Measurements from ENCODE around the gene MRPL24.
"Not testable (repeated sequence)": the region's sequence is repeated elsewhere in the genome, so short reads cannot be mapped to it uniquely, and the experiment has no call there.

Gene MRPL24

DNA sequence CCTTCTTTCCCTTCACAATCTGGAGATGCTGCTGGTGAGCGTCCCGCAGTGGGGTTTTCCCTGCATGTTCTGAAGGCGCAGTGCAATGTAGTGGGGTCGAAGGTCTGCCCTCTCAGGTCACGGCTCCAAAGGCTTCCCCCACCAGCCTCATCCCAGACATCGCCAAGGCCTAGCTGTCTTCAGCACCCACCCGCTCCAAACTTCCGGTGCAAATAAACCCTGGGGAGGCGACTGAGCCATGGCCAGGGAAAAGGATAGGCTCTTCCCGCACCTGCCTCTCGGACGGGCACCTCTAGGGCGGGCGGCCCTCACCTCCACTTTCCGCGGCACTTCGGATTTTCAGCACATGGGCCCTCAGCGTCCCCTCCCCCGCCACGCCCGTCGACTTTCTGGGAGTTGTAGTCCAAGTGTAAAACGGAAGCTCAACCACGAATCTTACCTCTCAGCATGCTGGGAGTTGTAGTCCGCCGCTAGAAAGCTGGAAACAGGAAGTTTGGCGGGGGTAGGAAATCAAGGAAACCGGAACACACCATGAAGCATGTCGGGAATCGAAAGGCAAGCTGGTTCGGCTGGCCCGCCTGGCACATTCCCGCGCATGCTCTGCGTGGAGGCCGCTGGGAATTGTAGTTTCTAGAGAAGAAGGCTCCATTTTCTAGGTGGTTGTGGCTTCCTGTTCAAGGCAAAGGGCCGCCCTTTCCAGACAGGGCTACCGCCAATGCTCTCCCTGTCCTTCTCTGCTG, at the start of gene MRPL24:
Gene MRPL24 (minus strand): TSS at position 348 of the 740 bp plus-strand sequence. CDS start 2,384 bp downstream, outside the sequence.
- peak; percentile 100 for DNase-seq (ENCODE audit: low spot score)

DNA sequence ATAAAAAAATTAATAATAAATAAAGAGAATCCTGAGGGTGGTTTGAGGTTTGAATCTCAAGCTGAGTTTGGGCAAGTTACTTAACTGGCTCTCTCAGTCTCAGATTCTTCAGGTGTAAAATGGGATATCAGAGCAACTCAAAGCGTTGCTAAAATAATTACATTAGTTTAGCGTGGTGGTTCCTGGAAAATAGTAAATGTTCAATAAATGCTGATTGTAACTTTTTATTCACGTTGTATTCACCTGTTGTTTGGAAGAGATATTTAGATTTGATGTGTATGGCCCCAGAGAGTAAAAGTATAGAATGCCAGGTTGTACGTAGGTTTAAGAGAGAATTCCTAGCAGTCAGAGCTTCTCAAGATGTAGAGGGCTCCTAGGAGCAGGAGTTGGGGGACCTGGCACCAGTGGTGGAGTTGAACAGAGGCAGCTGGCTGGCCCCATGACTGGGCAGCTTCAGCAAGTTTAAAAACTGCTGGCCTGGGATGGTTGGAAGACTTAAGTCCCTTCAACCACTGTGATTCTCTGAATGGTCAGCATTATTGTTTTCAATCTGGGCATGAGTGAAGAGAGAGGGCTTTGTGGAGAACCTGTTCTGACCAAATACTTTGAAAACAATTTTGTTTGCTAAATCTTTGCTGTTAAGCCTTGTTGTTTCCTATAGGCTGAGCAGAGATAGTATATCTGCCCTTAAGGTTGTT, 48.9 kb upstream of the MRPL24 start:
- DNase-seq (ENCODE audit: low spot score): no peak

DNA sequence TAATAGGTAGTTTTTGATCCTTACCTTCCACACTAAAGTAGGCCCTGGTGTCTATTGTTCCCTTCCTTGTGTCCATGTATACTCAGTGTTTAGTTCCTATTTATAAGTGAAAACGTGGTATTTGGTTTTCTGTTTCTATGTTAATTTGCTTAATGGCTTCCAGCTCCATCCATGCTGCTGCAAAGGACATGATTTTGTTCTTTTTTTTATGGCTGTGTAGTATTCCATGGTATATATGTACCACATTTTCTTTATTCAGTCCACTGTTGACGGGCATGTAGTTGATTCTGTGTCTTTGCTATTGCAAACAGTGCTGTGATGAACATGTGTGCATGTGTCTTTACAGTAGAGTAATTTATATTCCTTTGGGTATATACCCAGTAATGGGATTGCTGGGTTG, 47.2 kb upstream of the MRPL24 start:
- no peak for DNase-seq (ENCODE audit: low spot score)

DNA sequence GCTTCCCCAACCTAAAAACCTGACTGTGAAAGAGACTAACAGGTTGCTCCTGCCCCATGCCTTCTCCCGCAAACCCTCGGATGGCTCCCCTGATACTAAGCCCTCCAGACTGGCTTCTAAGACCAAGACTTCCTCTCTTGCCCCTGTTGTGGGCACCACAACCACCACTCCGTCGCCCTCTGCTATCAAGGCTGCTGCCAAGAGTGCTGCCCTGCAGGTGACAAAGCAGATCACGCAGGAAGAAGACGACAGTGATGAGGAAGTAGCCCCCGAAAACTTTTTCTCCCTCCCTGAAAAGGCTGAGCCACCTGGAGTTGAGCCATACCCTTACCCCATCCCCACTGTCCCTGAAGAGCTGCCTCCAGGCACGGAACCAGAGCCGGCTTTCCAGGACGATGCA, 45.8 kb upstream of the MRPL24 start:
- no peak for DNase-seq (ENCODE audit: low spot score)

DNA sequence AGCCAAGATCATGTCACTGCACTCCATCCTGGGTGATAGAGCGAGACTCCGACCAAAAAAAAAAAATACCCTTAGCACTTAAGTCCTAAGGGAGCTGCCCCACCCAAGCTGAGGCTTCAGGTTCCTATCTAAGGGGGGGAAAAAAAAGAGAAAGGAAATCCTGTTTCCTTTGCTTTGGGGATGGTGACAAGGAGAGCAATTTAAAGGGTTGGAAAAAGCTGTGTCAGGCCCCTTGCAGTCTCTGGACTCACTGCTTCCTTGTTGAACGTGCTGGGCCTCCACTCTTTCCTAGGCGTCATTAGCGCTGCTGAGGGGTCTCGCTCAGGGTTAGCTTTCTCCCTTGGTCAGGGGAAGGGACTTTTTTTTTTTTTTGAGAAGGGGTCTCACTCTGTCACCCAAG, 44.6 kb upstream of the MRPL24 start:
- DNase-seq (ENCODE audit: low spot score): no peak

DNA sequence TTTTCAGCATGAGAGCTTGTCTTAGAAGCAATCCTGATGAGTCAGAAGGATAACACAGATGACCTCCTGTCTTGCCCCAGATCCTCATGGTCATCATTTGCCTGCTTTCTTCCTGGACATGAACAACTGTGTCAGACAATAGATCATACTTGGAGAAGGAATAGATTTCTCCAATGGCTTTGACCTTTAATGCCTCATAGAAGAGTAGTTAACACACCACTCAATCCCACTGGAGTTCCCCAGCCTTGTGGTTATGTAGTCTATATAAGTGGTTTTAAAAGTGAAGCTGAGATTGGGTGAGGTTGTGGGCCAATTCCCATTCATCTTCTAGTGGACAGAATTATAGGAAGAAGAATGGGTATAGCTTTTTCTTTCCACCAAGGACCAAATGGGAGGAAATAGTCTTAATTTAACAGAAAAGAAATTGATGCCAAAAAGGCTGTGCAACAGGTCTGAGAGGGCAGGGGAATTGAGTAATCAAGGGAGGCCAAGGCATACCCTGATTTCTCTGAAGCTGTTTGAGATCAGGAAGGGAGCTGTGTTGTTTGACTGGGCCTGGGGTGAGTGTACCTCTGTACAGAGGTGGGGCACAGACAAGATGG, 40.8 kb upstream of the MRPL24 start:
- no peak for DNase-seq (ENCODE audit: low spot score)

DNA sequence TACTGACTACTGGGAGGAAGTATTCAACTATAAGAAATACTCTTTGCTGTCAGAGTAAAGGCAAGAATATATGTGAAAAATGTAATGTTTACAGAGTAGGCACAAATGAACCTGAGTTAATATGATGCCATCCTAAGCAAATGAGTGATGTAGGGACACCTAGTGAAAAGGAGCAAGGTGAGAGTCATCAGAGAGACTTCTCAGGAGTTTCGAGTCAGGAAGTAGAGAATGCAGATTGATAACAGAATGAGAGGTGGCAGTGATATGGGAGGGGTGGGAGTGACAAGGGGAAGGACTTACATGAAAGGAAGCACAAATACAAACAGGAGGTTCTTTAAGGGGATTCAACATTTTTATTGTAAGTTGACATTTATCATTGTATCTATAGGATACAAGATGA, 36.7 kb upstream of the MRPL24 start:
- no peak for DNase-seq (ENCODE audit: low spot score)

DNA sequence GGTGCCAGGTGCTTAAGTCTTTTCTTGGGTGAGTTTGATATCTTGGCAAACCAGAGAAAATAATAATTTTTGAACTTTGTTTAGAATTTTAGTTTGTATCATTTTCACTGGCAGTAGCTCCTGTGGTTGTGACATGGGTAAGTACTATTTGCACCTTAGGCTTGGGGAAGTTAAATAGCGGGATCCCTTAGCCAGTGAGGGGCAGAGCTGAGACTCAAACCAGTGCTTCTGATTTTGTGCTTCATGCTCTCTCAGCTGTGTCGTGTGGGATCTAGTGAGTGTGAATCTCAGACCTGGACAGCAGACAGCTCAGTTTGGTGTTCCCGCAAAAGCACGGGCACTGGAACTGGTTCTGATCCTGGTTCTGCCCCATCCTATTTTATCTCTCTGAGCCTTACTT, 36.1 kb upstream of the MRPL24 start:
- DNase-seq (ENCODE audit: low spot score): no peak

DNA sequence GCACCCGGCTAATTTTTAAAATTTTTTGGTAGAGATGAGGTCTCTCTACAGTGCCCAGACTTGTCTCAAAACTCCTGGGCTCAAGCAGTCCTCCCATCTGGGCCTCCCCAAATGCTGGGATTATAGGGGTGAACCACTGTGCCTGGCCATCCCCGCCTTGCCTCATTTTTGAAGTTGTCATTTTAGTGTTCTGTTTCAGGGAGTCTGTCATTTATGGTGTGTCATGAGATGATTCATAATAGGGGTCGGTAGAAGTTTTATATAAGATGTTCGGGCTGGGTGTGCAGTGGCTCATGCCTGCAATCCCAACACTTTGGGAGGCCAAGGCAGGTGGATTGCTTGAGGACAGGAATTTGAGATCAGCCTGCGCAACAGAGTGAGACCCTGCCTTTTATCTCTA, 34.9 kb upstream of the MRPL24 start:
- peak; percentile 9 for DNase-seq (ENCODE audit: low spot score)

DNA sequence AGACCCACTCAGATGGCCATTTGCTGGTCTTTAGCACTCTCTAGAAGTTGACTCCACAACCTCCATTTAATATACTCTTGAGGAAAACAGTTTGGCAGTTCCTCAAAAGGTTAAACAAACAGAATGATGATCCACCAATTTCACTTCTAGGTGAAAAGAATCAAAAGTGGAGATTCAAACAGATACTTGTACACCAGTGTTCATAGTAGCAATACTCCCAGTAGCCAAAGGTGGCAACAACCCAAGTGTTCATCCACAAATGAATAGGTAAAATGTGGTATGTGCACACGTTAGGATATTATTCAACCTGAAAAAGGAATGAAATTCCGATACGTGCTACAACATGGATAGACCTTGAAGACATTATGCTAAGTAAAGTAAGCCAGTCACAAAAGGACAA, 32.7 kb upstream of the MRPL24 start:
- DNase-seq (ENCODE audit: low spot score): peak; percentile 55

DNA sequence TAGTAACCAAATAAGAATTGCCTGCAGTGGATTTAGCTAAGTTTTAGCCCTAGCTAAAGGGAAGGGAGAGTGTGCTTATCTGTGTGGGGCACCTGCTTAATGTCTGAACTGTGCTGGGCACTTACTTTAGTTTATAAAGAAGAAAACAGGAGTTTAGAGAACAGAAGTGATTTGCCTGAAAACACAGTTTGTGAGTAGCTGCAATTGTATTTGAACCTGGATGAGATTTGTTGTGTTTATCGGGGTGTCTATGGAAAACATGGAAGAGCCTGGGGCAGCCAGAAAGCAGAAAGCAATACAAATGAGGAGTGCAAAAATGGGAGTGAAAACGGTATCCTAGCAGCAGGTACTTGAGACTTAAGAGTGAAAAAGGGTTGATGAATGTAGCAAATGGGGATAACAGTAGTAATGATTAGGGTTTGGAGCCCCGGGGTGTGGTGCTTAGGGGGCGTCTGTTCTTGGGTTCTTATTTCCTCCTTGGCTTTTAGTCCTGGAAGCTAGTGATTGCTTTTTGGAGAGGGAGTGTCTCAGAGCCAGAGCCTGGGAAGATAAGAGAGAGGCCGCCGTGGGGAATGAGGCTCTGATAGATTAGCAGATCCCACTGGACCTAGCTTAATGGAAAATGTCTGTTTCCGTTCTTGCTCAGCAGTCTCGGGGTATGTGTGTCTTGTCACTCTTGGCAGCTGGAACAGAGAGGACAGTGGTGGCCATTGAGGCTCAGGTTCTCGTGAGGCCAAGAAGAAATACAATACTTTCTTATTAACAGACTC, 32.0 kb upstream of the MRPL24 start:
- DNase-seq (ENCODE audit: low spot score): no peak

DNA sequence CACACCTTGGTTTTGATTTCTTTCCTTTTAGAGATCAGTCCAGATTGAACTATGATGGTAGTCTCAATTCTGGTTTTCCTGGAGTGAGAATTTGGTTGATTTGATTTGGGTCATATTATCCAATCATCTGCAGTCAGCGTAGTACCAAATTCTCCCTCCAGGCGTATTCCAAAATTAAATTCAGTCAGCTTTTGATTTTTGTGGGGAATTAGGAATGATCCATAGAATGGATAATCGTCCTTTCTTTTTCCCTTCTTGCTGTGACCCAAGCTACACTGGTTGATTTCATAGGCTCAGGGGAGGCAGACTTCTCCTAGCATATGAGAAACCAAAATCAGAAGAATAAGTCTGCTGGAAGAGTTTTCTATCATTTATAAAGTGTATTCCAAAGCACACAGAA, 31.3 kb upstream of the MRPL24 start:
- no peak for DNase-seq (ENCODE audit: low spot score)

DNA sequence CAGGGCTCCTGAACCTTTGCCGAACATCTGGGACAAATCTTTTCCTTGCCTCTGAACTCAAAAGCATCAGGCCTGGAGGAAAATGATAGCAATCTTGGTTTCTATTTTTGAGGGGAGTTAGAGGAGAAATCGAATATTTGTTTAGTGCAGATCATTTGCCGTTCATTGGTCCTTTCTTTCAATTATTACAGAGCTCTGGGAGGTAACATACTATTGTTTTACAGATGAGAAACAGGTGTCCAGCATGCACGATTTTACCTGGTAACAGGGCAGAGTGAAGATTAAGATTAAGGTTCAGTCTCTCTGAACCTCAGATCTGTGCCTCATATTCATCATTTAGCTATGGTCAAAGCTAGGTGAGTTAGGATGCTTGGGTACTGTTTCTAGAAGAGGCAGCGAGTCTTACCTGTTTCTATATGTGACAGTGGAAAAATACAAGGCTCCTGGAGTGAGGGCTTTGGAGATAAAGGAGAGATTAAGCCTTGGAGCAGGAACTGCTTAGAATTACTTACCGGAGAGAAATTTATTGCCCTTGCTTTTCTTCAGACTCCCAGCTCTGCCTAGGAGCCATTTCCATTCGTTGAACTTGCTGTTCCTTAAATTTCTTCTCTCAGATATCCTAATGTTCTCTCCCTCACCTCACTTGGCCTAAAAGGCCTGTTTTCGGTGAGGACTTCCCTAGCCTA, 27.9 kb upstream of the MRPL24 start:
- no peak for DNase-seq (ENCODE audit: low spot score)

DNA sequence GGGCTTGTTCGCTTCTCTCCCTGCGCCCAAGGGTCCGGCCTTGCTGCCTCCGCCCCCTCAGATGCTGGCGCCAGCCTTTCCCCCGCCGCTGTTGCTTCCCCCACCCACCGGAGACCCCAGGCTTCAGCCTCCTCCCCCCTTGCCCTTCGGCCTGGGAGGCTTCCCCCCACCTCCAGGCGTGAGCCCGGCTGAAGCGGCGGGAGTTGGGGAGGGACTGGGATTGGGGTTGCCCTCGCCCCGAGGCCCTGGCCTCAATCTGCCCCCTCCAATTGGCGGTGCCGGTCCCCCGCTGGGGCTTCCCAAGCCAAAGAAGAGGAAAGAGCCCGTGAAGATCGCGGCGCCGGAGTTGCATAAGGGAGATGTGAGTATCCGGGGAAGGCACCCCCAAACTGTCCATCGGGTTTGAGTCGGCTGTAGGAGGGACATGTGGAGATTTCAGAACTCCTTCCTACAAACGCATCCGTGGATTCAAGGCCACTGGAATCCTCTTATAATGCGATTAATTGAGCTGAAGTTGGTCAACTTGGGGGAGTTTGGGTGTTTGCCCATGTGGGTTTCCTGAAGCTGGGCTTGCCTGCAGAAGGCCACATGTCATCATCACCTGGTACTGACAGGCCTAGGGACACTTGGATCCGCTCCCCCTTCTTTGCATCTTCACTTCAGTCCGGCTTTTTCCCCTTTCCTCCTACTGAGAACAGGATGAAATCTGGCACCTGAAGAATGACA, 27.2 kb upstream of the MRPL24 start:
- no peak for DNase-seq (ENCODE audit: low spot score)

DNA sequence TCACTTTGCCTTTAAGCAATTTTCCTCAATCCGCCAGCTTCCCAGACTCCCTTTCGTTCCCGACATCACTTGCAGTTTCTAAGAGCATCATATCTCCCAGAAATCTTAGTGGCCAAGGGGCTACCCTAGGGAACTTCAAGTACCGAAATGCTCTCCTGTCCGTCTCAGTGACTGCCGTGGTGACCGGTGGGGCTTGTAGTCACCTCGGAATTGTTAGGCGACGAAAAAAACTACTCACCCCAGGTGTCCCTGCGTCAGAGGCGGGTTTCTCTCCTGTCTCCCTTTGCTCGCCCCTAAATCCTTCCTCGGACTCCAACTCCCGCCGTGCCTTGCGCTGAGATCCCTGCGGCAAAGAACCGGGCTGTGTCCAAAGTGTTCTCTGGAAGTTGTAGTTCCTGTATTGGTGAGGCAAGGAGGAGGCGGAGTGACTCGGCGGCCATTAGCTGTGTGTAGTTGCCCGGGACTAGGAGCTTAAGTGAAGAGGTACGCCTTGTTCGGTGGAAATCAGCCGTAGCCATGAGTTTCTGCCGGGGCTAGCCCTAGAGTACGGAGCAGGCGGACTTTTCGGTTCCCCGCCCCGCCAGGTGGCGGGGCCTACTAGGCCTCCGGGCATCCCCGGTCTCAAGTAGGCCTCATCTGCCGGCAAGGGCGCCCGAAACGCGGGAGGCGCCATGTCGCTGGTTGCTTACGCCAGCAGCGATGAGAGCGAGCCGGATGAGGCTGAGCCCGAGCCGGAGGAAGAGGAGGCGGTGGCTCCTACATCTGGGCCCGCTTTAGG, 26.4 kb upstream of the MRPL24 start, which contains the start of gene PRCC:
Gene PRCC (plus strand): TSS at position 435 of the 778 bp plus-strand sequence. CDS start 237 bp downstream, at position 672.
- DNase-seq (ENCODE audit: low spot score): peak; percentile 99

DNA sequence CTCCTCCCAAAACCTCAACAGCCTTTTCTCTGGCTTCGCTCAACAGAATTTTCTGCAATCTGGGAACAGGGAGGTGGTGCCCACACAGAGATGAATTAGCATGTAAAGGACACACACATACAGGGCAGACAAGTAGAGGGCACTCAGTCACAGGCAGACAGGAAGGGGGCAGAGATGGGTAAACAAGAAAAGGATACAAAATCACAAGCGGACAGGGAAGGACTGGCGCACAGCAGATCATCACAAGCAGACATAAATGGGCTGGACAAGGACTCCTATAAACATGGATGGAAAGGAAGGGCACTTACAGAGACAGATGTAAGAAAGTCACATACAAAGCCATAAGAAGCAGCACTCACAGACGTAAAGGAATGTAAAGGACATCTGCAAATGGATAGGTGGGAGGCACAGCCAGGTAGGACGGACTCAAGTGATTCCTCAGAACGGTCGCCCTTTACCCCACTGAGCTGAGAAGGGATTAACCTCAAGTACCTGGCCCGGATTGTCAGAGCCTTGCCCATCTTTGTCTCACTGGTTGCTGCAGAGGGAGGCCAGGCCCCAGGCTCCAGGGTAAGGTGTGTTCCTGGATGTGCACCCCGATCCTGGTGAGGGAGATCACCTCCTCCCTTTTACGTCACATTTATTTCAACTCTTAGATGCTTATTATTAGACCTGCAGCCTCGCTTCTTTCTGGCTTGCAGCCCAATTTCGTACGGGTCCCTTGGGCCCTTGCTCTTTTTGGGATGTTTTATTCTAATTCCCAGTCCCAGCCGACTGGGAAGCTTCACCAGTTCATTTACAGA, 25.6 kb upstream of the MRPL24 start:
- DNase-seq (ENCODE audit: low spot score): no peak

DNA sequence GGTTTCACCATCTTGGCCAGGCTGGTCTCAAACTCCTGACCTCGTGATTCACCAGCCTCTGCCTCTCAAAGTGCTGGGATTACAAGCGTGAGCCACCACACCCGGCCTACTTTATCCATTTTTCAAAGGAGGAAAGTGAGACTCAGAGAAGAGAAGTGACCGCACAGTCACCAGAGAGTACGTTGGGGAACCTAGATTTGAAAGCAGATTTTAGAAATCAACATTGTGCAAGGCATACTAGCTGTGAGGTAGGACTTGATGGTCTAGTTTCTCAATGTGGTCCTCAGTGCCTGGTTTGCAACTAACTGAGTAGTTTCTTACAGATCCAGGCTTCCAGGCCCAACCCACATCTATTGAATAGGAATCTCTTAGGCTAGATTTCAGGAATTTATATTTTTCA, 24.8 kb upstream of the MRPL24 start:
- no peak for DNase-seq (ENCODE audit: low spot score)

DNA sequence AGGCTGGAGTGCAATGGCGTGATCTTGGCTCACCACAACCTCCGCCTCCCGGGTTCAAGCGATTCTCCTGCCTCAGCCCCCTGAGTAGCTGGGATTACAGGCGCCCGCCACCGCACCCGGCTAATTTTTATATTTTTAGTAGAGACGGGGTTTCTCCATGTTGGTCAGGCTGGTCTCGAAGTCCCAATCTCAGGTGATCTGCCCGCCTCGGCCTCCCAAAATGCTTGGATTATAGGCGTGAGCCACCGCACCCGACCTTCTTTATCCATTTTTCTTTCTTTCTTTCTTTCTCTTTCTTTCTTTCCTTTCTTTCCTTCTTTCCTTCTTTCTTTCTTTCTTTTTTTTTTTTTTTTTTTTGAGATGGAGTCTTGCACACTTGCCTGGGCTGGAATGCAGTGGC, 24.2 kb upstream of the MRPL24 start:
- DNase-seq (ENCODE audit: low spot score): not testable (repeated sequence)

DNA sequence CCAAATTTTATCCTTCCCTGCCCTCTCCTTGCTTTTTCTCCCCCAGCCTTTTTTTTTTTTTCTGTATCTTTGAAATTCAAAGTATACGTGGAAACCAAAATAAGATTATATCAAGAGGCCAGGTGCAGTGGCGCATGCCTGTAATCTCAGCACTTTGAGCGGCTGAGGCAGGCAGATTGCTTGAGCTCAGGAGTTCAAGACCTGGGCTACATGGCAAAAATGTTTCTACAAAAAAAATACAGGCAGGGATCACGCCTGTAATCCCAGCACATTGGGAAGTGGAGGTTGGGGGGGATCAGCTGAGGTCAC, 19.9 kb upstream of the MRPL24 start:
- DNase-seq (ENCODE audit: low spot score): no peak
